Lung (tissue), 12 donors: ENCODE measurements around the gene OXCT2. TPM values are rescaled to one million over a fixed set of nuclear protein-coding genes. Genes with fewer than 3 reads are reported as not detected.

ENCODE experiments used
- ATAC-seq: fragments of 200-7000 bp; cut with Tn5 transposase; one replicate; pipeline ENCODE4 v1.9.1; 2020; ENCODE audit warnings: moderate number of reproducible peaks; ENCODE audit not compliant: insufficient read depth, low FRiP score
- DNase-seq, 3 donors: peaks; one replicate each; pipeline ENCODE4 v3.0.0-alpha.2; 2013 to 2017
- H3K27ac ChIP-seq, 2 donors: one replicate each; pipeline ENCODE4 v1.5.1; 2013; ENCODE audit warnings: mild to moderate bottlenecking in 2 of 2, moderate library complexity in 2 of 2, control low read depth in 1 of 2, inconsistent platforms in 1 of 2, low read depth in 1 of 2, low read length in 1 of 2
- H3K27me3 ChIP-seq, 3 donors: one replicate each; pipeline ENCODE4 v1.5.1; 2013; ENCODE audit warnings: low read length in 2 of 3; ENCODE audit not compliant: control insufficient read depth in 3 of 3, insufficient read depth in 3 of 3
- H3K36me3 ChIP-seq, 4 donors: one replicate each; pipeline ENCODE4 v1.5.1; 2013; ENCODE audit warnings: low read length in 4 of 4, mild to moderate bottlenecking in 1 of 4, moderate library complexity in 1 of 4; ENCODE audit not compliant: control insufficient read depth in 4 of 4, insufficient read depth in 4 of 4
- H3K4me1 ChIP-seq, 5 donors: one replicate each; pipeline ENCODE4 v1.5.1; 2013; ENCODE audit warnings: low read length in 5 of 5, mild to moderate bottlenecking in 2 of 5, moderate library complexity in 1 of 5; ENCODE audit not compliant: control insufficient read depth in 5 of 5, insufficient read depth in 5 of 5
- H3K4me3 ChIP-seq: one replicate; pipeline ENCODE4 v1.5.1; 2013; ENCODE audit warnings: mild to moderate bottlenecking, control low read depth, moderate library complexity
- H3K9ac ChIP-seq, 2 donors: one replicate each; pipeline ENCODE4 v1.5.1; 2013; ENCODE audit warnings: low read length in 2 of 2, control low read depth in 1 of 2; ENCODE audit not compliant: insufficient read depth in 1 of 2
- H3K9me3 ChIP-seq, 4 donors: one replicate each; pipeline ENCODE4 v1.5.1; 2013; ENCODE audit warnings: low read length in 3 of 4, mild to moderate bottlenecking in 1 of 4, moderate library complexity in 1 of 4; ENCODE audit not compliant: control insufficient read depth in 4 of 4, insufficient read depth in 3 of 4
- CTCF ChIP-seq: IDR thresholded peaks from 2 replicates; pipeline ENCODE4 v1.5.1; 2012; ENCODE audit warnings: mild to moderate bottlenecking; ENCODE audit errors: control extremely low read depth, extremely low read depth
- WGBS, 2 donors: extraction: QIAGEN DNeasy Blood & Tissue Kit; methylation state at CpG; one replicate each; pipeline ENCODE4 v1.1.7; 2013; 5-methylcytosine and 5-hydroxymethylcytosine counted together
- polyA plus RNA-seq, 2 donors: library from polyadenylated mRNA; stranded (reverse); fragments of 200-250 nt; gene quantifications; one replicate each; pipeline ENCODE4 v1.2.1, GENCODE V29; 2013
- total RNA-seq, 2 donors: library from RNA; depleted of rRNA in 1 of 2; stranded (reverse); fragments of >200 nt in 1 of 2; gene quantifications; one replicate each; pipeline ENCODE4 v1.2.1, GENCODE V29; 2014 to 2021
- donor health status: control.
- donor health status: control.
- donor health status: Bipolar disorder and iron deficiency.
- donor health status: healthy.
- donor health status: DM: yes; HTN: yes; CAD: no.

OXCT2 gene
- total and polyA plus RNA-seq, 4 donors: 0.17 to 0.95 (median 0.48) TPM

- Histone ChIP-seq H3K36me3 (peaks cover 0 to 11% (median 7%) of the 10 kb centered on the region in 4 donors), H3K4me1 (peaks cover 4 to 13% (median 7%) of the 10 kb centered on the region in 5 donors), H3K27me3 (peaks cover 0 to 6% (median 0%) of the 10 kb centered on the region in 3 donors), H3K9me3 (no peaks in the 10 kb centered on the region), H3K9ac (no peak overlapping the region), H3K27ac (no peak overlapping the region), H3K4me3 (no peak overlapping the region)
- TF ChIP-seq CTCF: no peak
- peak in 2 of 3 donors; percentile 20 for DNase-seq
- no peak for ATAC-seq
- WGBS, 2 donors: 78 to 80% methylated on average over 9 of the region's 9 CpGs
Measured at GRCh38 chr1:39737546-39738169, 33.5 kb downstream of the OXCT2 start.

GRCh38 chr1:39735731-39736130 lies 35.4 kb downstream of the OXCT2 start:
- WGBS, 2 donors: 73 to 84% methylated on average over 3 of the region's 3 CpGs
- DNase-seq (no peak), ATAC-seq (no peak)
- peaks cover 4 to 13% (median 7%) of the 10 kb centered on the region in 5 donors for H3K4me1 ChIP-seq
- H3K36me3 ChIP-seq: peaks cover 0 to 2% (median 0%) of the 10 kb centered on the region in 4 donors
- H3K4me3 ChIP-seq: no peak overlapping the region
- H3K9ac ChIP-seq: no peak overlapping the region
- H3K27ac ChIP-seq: no peak overlapping the region
- H3K9me3 ChIP-seq: no peaks in the 10 kb centered on the region
- no peak for TF ChIP-seq CTCF
- peaks cover 0 to 6% (median 0%) of the 10 kb centered on the region in 3 donors for H3K27me3 ChIP-seq

- Histone ChIP-seq H3K27ac (no peak overlapping the region), H3K36me3 (no peaks in the 10 kb centered on the region), H3K4me1 (peaks cover 0 to 3% (median 0%) of the 10 kb centered on the region in 5 donors), H3K9me3 (no peaks in the 10 kb centered on the region), H3K27me3 (peaks cover 0 to 11% (median 2%) of the 10 kb centered on the region in 3 donors), H3K9ac (no peak overlapping the region), H3K4me3 (no peak overlapping the region)
- no peak for TF ChIP-seq CTCF
- DNase-seq (no peak), ATAC-seq (no peak)
- 56 to 72% methylated on average over 7 of the region's 7 CpGs for WGBS, 2 donors
Measured at GRCh38 chr1:39733161-39733560, 38.0 kb downstream of the OXCT2 start.
